Head of caudate nucleus (tissue), 42 donors: ENCODE measurements around the gene SLC25A3.
"Not testable (repeated sequence)": the region's sequence is repeated elsewhere in the genome, so short reads cannot be mapped to it uniquely, and the experiment has no call there.

Source experiments
- DNase-seq, 42 donors: peaks; one replicate each; pipeline versions ENCODE4 v3.0.0 to v3.0.0-alpha.2; 2020 to 2021; ENCODE audit warnings: mixed read lengths in 7 of 42
- intact Hi-C: fragments of 100-400 bp; cut with DNase I; formaldehyde crosslinking; loops from one replicate; pipeline ENCODE4 v1.15.0; 2022

The SLC25A3 gene

DNA sequence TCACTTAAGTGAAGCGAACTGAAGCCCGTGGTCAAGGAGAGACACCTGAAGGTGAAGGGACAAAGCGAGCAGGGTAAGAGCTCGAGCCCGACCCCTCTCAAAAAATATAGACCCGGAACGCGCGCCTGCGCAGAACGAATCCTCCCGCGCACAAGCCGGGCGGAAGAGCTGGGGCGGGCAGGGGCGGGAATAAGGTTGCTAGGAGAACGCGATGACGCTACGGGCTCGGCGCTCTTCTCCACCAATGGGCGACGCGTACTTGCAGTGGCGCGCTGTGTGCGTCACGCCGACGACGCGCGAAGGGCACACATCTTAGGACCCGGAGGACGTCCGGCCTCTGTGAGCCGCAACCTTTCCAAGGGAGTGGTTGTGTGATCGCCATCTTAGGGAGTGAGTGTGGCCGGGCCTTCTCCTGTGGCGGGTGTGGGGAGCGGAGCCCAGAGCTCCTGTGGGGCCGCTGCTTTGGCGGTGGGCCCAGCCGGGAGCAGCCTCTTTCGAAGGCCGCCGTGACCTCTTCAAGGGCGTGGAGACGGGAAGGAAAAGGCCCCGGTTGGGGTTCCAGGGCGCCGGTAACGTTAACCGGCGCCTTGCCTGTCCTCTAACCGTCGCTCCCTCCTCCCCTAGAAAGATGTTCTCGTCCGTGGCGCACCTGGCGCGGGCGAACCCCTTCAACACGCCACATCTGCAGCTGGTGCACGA is at the start of gene SLC25A3:
Gene SLC25A3 (plus strand): TSS at position 336 of the 699 bp plus-strand sequence. CDS start 293 bp downstream, at position 629.
- intact Hi-C loops: loop anchor here (2.0 to 10.0 kb wide), 2 partner anchors 51 to 89 kb away; partner anchors contain the start of genes APAF1 and IKBIP
- peak; percentile 90 to 98 (median 97) for DNase-seq

DNA sequence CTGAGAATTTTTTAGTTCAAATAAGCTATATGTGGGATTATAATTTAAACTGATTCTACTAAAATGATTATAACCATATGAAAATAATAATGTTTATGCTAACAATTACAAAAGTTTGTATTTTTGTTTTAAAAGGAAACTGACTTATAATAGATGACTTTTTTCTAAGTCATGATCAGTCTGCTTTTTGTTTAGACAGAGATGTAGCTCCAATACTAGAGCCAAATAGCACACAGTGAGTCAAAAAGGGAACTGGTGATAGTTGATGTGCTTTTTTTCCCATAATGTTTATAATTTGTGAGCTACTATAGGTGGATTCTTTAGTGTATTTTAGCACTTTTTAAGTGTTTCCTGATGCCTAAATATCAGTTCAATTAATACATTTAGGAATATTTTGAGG is 49.8 kb upstream of the SLC25A3 start:
- no peak for DNase-seq
- intact Hi-C loops: no loop called here

DNA sequence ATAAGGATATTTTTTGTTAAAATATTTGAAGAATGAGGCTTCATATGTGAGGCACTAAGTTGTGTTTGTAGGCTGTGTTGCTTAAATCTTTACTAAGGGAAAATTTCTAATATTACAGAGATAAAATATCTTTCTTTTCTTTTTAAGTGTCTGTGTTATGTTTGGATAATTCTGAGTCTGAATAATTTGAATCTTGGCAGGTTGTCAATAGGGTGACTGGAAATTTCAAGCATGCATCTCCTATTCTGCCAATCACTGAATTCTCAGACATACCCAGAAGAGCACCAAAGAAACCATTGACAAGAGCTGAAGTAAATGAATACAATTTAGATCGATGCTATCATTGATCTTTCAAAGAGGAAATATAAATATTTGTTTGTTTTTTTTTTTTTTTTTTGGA is 48.7 kb upstream of the SLC25A3 start:
- intact Hi-C loops: no loop called here
- no peak for DNase-seq

DNA sequence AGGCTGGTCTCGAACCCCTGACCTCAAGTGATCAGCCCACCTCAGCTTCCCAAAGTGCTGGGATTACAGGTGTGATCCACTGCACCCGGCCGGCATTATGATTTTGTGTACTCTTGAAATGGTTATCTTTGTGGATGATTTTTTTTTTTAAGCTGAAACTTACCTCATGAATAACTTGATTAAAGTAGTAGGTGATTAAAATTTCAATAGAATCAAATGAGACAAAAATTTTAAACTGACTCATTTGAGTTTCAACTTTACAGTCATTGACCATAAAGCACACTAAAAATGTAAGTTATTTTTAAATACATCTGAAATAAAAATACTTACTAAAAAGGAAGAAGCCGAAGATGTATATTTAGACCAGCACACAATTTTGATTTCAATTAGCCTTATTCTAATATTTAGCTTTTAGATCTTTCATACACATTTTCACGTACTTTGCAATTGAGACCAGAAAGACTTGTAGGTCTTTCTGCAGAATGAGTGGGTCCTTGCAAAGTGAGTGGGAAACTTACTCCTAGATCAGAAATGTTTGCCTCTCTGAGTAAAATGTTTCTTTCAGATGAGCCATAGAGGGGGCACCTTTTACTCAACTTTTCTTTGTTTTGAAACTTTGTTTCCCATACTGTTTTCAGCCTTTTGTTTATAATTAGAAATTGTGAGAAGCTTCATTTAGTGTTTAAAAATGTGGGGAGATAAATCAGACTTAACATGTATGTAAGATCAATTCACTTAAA is 43.9 kb upstream of the SLC25A3 start:
- intact Hi-C loops: no loop called here

DNA sequence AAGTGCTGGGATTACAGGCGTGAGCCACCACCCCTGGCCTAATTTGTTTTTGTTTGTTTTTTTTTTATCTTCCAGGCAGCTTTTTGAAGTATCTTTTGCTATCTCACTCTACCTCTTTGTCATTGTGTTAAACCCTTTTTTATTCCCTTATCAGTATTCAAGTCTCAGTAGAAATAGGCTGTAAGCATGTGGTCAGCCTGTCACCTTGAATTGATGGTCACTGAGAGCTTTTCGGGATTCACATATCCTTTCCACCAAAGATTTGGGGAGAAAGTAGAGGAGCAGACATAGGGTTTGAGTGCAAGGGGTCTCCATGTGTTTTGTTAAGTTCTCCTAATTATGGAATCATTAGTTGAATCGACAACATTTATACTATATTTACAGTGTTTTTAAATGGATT is 41.7 kb upstream of the SLC25A3 start:
- intact Hi-C loops: no loop called here
- no peak for DNase-seq

More for the DNA sequence above, 43.9 kb upstream of the SLC25A3 start:
- no peak for DNase-seq

DNA sequence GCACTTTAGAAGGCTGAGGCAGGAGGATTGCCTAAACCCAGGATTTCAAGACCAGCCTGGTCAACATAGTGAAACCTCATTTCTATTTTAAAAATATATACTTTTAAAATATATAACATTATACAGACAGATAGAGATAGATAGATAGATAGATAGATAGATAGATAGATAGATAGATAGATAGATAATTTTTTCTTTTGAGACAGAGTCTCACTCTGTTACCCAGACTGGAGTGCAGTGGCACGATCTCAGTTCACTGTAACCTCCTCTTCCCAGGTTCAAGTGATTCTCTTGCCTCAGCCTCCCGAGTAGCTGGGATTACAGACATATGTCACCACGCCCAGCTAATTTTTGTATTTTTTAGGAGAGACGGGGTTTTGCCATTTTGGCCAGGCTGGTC is 35.4 kb upstream of the SLC25A3 start:
- DNase-seq, intact Hi-C loops: not testable (repeated sequence)

DNA sequence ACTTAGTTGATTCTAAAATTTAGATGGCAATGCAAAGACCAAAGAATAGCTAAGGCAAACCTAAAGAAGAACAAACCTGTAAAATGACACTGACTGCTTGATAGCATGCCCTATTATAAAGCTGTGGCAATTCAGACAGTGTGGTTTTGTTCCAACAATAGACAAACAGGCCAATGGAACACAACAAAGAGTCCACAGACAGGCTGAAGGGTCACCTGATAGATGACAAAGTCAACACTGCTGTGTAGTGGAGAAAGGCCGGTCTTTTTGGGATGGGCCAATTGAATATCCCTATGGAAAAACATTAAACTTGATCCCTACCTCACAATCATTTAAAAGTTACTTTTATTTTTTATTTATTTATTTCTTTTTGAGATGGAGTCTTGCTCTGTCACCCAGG is 33.8 kb upstream of the SLC25A3 start:
- intact Hi-C loops: no loop called here
- peak in 28 of 42 donors; percentile 9 to 82 (median 51) for DNase-seq

DNA sequence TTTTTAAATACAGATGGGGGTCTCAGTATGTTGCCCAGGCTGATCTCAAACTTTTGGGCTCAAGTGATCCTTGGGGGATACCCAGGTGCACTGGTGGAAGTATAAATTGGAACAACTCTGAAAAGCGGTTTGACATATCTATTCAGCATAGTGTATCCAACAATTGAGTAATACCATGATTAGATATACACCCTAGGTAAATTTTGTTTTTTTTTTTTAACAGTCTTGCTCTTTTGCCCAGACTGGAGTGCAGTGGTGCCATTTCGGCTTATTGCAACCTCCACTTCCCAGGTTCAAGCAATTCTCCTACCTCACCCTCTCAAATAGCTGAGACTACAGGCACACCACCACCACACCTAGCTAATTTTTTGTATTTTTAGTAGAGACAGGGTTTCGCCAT is 31.6 kb upstream of the SLC25A3 start:
- DNase-seq: no peak
- intact Hi-C loops: no loop called here

DNA sequence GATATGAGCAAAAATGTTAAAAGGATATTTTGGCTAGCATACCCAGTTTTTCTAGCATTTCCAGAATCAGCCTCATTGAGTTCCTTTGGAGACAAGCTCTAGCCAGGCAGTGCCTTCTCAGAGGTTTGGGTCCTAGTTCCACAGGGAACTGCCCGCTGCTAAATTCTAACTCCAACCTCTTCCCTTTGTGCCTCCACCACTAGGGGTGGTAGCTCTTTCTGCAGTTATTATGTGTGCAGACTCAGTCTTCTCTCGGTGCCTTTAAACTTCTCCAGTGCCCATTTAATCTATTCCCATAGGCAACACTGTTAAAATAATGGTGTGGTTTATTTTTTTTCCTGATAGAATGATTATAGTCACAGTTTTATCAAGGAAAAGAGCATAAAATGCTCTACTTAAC is 21.5 kb upstream of the SLC25A3 start:
- intact Hi-C loops: no loop called here

DNA sequence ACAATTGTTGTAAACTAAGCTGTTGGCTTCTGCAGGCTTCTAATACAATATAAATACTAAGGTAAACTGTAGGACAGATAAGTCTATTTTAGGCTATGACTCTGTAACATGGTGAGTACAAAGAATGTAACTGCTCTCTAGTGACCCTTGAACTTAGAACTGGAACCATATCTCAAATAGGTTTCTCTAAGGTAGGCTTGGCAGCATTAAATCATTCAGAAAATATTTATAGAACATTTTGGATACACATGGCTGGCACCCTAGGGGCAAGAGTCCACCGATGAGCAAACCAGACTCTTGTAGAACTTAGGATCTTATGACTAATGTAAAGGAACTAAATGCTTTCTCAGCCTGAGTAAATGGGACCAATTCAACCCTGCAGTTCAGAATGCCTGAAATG is 19.4 kb upstream of the SLC25A3 start:
- no peak for DNase-seq
- intact Hi-C loops: no loop called here

More for the DNA sequence above, 21.5 kb upstream of the SLC25A3 start:
- no peak for DNase-seq

DNA sequence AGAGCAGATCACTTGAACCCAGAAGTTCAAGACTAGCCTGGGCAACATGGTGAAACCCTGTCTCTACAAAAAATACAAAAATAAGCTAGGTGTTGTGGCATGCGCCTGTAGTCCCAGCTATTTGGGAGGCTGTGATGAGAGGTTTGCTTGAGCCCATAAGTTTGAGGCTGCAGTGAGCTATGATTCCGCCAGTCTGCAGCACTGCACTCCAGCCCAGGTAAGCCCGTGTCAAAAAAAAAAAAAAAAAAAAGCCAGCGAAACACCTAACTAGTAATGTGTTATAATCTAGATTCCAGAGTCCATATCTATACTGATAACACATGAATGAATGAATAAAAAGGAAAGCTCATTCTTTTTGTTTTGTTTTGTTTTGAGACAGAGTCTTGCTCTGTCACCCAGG is 18.5 kb upstream of the SLC25A3 start:
- no peak for DNase-seq
- intact Hi-C loops: no loop called here

DNA sequence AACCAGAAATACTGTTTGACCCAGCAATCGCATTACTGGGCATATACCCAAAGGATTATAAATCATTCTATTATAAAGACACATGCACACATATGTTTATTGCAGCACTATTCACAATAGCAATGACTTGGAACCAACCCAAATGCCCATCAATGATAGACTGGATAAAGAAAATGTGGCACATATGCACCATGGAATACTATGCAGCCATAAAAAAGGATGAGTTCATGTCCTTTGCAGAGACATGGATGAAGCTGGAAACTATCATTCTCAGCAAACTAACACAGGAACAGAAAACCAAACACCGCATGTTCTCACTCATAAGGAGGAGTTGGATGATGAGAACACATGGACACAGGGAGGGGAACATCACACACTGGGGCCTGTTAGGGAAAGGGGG is 16.7 kb upstream of the SLC25A3 start:
- DNase-seq, intact Hi-C loops: not testable (repeated sequence)

DNA sequence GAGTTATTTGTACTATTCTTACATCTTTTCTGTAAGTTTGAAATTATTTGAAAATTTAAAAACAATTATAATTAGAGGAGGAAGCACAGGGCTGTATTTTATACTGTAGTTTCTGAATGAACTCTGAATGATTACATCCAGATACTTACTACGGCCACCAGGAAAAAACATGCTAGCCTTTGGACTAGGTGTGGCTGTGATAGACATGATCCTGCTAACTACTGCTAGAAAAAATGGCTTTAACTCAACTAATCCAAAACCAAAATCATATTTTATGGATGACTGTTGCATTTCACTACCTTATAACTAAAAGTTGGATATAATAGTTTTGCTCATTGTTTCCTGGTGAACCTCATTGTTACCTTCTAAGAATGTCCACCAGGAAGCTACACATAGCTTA is 15.1 kb upstream of the SLC25A3 start:
- DNase-seq: no peak
- intact Hi-C loops: no loop called here

DNA sequence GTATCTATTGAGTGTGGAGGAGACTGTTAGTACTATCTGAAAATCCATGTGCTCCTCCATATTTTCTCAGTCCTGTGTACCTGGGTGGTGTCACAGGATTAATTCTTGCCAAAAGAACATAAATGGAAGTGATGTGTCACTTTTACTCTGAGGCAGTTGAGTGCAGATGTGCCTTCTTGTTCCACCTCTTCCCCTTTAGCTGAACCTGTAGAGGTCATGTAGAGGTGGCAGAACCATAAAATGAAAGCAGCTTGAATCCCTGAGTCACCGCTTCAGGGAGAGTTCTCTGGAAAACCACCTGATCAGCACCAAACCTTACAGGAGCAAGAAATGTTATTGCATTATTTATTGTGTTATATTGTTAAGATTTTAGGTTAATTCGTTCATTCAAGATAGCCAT is 14.7 kb upstream of the SLC25A3 start:
- DNase-seq: no peak
- intact Hi-C loops: no loop called here

DNA sequence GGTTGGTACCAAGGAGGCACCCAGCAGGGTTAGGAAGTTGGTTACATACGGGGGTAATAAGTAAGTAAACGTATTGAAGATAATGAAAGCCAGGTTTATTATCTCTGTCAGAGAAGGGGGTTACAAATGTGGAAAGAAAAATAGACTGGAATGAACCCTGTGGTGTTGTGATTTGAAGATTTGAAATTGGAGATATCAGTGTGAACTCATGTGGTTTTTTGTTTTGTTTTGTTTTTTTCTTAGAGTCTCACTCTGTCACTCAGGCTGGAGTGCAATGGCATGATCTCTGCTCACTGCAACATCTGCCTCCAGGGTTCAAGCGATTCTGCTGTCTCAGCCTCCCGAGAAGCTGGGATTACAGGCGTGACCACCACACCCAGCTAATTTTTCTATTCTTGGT is 14.1 kb upstream of the SLC25A3 start:
- intact Hi-C loops: no loop called here
- no peak for DNase-seq

DNA sequence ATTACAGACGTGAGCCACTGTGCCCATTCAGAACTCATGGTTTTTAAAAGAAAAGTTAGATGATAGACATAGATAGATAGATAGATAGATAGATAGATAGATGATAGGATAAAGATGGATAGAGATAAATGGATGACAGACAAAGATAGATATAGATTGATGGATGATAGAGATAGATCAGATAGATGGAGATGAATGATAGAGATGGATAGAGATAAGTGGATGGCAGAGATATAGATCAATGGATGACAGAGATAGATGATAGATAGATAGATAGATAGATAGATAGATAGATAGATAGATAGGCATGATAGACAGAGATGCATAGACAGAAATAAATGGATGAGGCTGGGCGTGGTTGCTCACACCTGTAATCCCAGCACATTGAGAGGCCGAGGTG is 13.7 kb upstream of the SLC25A3 start:
- intact Hi-C loops: no loop called here
- no peak for DNase-seq

DNA sequence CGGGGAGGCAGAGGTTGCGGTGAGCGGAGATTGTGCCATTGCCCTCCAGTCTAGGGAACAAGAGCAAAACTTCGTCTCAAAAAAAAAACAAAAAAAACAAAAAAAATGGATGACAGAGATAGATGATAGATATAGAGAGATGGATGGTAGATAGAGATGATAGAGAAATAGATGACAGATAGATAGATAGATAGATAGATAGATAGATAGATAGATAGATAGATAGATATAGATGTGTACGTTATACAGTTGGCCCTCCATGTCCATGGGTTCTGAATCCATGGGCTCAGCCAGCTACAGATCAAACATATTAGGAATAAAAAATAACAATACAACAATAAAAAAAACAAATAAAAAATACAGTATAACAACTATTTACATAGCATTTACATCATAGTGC is 12.8 kb upstream of the SLC25A3 start:
- no peak for DNase-seq
- intact Hi-C loops: no loop called here

DNA sequence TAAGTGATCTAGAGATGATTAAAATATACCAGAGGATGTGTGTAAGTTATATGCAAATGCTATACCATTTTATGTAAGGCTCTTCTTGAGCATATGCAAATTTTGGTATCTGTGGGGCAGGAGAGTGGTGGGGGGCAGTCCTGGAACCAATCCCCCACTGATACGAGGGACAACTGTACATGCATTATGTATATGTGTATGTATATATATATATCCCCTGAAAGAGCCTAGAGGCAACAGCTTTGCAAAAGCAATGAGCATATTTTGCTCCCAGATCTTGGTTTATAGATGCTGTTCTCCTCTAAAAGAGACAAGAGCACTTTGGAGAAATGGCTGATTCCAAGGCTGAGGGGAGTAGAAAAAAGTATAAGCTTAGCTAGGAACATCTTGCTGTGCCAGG is 12.4 kb upstream of the SLC25A3 start:
- intact Hi-C loops: no loop called here
- DNase-seq: no peak

DNA sequence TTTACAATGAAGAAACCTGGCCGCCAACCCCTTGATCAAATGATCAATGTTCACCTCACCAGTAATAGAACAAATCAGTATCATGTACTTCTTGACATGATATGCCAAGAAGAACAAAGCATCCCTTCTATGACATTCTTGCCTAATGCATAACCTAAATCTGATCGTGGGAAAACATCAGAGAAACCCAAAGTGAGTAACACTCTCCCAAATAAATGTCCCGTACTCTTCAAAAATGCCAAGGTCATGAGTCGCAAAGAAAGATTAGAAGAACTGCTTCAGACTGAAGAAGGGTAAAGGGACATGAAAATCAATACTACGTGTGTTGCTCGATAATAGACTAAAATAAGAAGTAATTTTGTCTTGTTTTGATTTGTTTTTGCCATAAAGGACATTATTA is 11.4 kb upstream of the SLC25A3 start:
- intact Hi-C loops: no loop called here
- no peak for DNase-seq

DNA sequence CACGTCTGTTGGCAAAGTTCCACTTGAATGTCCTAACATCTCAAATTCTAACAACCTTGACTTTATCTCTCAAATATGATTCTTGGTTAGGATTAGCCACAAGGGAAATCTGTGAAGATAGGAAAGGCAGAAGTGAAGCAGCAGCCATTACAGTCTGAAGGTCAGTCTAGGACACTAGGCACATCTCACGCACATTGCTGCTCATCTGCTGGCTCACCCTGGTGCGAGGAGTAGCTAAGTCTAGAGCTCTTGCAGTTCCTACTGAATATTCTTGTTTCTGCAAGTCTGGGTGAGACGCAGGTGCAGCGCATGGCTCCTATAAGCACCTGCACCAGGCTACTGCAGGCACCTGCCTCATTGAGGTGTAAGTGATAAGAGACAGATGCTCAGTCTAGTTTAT is 6.4 kb upstream of the SLC25A3 start:
- DNase-seq: no peak
- intact Hi-C loops: no loop called here

DNA sequence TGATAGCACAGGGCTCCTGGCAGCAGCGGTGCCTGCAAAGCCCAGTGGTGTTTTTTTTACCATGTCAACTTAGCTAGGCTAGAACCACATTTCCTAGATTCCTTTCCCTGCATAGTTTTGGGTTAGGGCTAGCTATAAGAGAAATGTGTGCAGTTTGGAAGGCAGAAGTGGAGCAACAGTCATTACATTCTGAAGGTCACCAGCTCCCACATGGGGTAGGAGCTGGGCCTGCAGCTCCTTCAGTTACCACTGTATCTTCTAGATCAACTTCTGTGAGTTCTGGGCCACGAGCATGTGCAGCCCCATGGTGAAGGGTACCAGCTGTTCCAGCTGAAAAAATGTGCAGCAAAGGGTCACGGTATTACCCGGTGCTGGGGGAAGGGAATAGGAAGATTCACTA is 2.3 kb upstream of the SLC25A3 start:
- DNase-seq: no peak
- intact Hi-C loops: loop anchor here (10.0 kb wide), 1 partner anchor 86 kb away; no protein-coding TSS in a partner anchor
